Fibroblast of skin of right quadriceps (primary cell): ENCODE results near the gene KIAA0586.
A peak's percentile ranks its signal among the peaks of the same experiment; 100 is the strongest.
"Not testable (repeated sequence)": the region's sequence is repeated elsewhere in the genome, so short reads cannot be mapped to it uniquely, and the experiment has no call there.

Source experiments
- DNase-seq: peaks from one replicate; pipeline ENCODE4 v3.0.0-alpha.2; 2013

Gene KIAA0586

DNA sequence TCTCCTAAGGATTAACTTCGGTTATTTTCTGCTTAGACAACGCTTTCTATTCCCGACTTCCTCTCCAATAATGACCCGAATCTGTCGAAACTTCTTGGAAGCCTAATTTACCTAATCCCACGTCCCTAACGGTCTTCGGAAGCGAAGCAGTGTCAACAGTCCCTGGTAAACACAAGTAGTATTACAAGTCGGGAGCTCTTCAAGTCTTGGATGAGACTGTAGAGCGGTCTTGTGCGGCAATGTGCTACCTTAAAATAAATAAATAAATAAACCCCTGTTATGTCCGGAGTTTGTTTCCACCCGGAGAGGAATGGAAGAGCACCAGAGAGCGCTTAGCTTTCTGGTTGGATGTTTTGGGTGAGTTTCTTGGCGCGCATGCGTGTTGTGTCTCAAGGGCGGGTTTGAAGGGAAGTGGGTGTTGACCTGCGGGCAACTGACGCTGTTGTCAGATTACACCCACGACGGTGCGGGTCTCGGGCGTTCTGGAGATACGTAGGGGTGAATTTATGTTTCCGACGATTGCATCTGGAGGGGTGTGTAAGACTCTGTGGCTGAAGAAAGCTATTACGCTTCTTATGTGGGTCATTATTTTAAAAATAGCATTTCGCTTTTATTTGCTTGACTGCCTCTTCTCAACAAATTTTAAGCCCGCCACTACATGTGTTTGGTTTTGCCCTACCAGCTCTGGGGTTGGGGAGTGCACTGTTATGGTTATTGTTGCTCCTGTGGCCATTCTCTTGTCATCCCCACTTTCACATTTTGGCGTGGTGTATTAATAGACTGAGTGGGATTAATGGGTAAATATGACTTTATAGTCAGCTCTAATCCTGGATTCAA, at the start of gene KIAA0586, which contains the start of gene TIMM9:
KIAA0586 (plus strand) TSS at position 439 of the 837 bp plus-strand sequence. CDS start 546 bp downstream, outside the sequence.
TIMM9 (minus strand) TSS at position 251 of the 837 bp plus-strand sequence. CDS start 15,586 bp downstream, outside the sequence.
- peak; percentile 99 for DNase-seq

DNA sequence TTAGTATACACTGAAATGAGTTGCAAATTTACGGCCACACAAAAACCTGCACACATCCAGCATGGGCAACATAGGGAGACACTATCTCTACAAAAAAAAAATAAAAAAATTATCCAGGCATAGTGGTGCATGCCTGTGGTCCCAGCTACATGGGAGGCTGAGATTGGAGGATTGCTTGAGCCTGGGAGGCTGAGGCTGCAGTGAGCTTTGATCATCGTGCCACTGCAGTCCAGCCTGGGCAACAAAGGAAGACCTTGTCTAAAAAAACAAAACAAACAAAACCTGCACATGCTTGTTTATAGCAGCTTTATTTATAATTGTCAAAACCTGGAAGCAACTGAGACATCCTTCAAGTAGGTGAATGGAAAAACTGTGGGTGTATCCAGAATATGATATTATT, 36.7 kb upstream of the KIAA0586 start:
- DNase-seq = no peak

DNA sequence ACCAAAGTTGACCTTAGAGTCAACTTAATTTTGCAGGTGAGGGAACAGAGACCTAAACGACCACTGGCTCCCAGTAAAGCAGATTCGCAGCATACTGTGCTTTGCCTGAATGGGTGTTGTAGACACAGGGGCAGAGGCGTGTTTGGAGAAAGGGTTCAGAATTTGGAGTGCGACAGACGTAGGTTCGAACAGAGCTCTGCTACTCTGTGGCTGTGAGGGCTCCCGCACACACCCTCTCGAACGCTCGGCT, 32.0 kb upstream of the KIAA0586 start:
- DNase-seq = no peak

DNA sequence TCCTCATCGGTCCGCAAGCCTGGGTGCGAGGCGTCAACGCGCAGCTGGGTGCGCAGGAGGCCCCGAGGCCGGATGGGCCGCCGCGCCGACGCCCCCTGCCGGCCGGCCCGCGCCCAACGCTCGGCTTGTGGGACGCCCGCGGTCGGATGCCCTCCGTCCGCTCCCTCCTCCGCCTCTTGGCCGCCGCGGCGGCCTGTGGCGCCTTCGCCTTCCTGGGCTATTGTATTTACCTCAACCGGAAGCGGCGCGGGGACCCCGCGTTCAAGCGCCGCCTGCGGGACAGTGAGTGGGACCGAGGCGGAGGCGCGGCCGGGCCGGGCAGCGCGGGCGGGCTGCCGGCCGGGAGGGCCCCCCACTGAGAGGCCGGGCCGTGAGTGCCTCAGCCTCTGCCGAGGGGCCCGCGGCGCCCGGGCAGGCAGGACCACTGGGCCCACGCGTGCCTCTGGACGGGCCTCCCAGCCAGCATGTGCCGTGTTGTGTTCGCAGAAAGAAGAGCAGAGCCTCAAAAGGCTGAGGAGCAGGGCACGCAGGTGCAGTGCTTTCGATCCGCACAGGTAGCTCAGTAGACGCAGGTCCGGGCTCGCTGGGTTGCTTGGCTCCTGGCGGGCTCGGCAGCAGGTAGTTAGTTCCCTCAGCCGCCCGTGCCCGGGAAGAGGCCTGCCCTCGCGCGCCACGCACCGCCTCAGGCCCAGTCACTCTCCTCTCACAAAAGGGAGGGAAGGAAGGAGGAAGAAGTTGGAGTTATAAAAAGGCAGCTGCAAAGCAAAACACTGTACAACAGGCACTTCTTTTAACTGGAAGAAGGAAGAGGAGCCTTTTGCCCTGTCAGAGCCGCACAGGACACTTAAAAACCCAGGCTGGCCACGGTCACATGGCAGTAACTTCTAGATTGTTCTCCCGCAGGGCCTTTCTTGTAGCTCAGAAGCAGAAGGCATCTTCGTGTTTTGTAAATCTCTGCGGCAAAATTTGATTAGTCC, 31.4 kb upstream of the KIAA0586 start, which contains the start of gene TOMM20L:
TOMM20L (plus strand) TSS at position 119 of the 977 bp plus-strand sequence; CDS start at position 147, 28 bp downstream.
- DNase-seq = peak; percentile 70

DNA sequence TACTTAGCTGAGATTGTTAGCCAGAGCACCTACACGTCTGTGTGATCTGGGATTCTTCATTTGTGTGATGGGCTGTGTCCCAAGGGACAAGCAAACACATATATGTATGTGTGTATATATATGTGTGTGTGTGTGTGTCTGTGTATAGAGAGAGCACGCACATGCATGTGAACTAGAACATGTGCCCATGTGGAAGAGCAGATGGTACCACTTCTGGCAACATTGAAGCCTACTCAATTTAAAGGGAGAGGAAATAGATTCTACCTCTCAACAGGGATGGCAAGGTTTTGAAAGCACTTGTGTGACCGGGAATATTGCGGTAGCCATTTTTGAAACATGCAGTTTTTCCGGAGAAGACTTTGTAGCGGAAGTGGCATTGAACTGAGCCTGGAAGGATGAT, 30.4 kb upstream of the KIAA0586 start:
- no peak for DNase-seq

DNA sequence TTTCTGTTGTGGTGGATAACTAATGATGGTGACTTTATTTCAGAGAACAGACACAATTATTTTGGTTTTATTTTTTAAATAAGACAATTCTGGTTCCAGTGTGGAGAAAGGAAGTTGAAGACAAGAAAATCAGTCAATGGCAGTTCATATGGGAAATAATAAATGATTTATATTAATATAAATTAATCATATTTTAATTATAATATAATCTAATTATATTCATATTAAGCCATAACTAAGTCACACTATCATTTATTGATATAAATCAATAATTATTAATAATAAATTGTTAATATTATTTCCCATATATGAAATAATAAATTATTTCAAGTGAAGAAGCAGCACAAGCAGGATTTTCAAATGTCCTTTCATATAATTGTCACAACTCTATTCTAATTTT, 29.0 kb upstream of the KIAA0586 start:
- DNase-seq = no peak

DNA sequence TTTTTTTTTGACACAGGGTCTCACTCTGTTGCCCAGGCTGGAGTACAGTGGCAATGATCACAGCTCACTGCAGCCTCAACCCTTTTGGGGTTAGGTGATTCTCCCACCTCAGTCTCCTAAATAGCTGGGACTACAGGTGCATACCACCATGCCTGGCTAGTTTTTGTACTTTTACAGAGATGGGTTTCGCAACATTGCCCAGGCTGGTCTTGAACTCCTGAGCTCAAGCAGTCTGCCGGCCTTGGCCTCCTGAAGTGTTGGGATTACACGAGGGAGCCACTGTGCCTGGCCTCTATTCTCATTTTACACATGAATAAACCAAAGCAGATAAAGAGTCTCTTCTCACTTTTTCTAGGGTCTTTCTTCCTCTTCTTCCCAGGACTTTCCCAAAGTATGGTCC, 28.6 kb upstream of the KIAA0586 start:
- DNase-seq = no peak

DNA sequence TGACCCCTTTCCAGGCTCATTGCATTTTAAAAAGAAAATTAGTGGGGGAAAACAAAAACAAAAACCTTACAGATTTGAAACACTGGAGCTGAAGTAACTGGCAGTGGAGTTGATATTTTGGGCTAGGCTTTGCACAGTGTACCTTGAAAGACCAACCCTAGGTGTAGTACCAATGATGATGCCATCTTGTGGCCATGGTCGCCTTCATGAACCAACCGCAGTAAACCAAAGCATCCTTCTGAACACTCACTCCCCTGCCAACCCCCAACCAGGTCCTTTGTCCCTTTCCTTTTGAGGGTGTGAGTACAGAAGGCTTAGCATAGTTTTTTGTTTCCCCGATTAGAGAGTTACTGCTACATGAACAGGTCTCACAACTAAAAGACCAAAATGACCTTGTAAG, 25.9 kb upstream of the KIAA0586 start:
- no peak for DNase-seq

DNA sequence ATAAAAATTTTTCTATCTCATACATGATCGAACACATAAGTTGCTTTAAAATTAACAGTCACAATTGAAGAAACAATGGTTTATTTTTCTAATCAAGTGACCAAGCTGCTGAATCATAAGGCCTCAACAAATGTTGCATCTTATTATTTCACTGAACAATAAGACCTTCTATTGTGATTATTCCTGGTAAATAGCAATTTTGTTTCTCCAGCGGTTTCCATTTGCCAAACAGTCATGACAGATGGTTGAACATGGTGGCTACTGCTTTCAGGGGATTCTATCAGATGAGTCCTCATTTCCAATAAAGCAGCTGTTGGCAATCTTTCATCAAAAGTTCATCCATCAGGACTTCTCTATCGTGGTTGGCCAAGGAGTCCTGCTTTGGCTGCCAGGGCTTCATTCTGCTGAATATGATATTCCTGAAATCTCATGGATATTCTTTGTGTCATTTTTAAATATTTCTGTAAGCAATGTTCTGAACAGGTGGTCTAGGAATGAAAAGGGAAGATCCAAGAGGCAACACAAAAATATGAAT, 18.8 kb upstream of the KIAA0586 start:
- DNase-seq = no peak

DNA sequence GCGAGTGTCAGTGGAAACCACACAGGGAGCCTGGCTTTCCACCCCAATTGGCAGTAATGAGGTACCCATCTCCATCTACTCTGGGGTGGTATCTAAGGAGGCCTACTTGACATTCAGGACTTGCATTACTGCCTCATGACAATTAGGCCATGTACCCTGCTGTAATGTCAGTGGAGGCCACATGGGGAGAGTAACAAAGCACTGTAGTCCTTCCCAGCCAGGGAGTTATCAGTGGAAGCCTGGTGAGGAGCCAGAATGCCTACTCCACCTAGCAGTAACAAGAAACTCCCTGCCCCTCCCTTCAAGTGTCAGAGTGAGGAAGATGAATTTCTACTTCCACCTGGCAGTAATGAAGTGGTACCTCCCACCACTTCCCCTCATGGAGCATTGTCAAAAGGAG, 12.7 kb upstream of the KIAA0586 start:
- no peak for DNase-seq

DNA sequence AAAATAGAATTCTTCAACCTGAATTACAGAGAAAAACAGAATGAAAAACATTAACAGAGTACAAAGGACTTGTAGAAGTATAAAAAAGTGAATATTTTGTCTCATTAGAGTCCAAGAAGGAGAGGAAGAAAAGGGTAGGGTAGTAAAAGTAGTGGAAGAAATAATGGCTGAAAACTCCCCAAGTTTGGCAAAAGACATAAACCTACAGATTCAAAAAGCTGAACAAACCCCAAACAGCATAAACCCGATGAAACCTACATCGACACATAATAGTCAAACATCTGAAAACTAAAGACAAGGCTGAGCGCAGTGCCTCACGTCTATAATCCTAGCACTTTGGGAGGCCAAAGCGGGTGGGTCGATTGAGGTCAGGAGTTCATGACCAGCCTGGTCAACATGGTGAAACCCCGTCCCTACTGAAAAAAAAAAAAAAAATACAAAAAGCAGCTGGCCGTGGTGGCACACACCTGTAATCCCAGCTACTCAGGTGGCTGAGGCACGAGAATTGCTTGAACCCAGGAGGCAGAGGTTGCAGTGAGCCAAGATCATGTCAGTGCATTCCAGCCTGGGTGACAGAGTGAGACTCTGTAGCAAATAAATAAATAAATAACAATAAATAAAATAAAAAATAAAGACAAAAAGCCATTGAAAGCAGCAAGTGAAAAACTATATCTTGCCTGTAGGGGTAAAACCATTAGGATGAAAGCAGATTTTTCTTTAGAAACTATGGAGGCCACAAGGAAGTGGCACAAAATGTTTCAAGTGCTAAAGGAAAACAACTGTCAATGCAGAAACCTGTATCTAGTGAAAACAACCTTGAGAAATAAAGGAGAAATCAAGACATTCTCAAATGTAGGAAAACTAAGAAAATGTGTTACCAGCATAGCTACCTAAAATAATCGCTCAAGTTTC, 11.6 kb upstream of the KIAA0586 start:
- no peak for DNase-seq

DNA sequence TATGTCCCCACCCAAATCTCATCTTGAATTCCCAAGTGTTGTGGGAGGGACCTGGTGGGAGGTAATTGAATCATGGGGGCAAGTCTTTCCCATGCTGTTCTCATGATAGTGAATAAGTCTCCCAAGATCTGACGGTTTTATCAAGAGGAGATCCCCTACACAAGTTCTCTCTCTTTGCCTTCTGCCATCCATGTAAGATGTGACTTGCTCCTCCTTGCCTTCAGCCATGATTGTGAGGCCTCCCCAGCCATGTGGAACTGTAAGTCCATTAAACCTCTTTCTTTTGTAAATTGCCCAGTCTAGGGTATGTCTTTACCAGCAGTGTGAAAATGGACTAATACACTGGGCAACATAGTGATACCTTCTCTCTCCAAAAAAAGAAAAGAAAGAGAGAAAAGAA, 10.6 kb upstream of the KIAA0586 start:
- DNase-seq = not testable (repeated sequence)

DNA sequence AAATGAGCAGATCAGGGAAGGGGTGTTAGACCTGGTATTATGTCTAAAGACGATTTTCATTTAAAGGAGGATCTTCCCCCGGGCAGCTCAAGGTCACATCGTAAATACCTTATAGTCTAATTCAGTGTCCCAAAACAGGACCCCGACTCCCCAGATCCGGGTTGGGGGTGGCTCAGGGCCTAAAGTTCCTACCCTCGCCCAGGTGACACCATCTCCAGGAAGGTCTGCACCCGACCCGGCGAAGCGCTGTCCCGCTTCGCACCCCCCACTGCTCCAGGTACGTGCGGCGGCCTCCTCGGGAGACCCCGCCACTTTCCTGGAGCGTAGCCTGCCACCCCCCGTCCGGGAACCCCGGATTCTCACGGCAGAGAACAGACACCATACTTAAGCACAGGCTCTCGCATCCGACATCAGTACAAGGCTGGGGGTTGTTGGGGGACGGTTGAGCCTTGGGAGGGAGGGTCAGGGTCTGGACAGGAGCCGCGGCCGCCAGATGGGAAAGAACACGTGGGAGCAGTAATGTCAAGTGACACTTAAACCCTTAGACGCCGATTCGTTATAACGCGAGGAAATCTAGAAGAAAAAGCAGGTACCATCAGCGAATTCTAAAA, 744 bp upstream of the KIAA0586 start:
- peak; percentile 75 for DNase-seq

DNA sequence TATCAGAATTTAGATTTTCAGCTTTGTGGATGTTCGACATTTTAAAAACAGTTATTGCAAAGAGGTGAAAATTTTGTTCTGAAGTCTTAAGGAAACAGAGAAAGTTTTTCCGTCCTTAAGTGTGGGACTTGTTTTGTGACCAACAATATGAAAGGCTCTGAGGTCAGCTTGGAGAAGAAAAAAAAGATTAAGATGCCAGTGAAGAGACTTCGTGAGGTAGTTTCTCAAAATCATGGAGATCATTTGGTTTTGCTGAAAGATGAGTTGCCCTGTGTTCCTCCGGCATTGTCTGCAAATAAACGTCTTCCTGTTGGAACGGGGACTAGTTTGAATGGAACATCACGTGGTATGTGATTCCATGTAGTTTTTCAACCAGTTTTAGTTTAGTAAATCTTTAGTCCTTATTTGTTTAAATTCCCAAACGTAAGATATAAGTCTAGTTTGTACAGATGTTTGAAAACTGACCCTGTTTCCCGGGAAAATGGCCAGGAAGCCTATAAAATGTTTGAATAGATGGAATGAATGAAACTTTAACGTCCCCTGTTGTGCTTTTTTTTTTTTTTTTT, 682 bp downstream of the KIAA0586 start:
- DNase-seq = peak; percentile 49

DNA sequence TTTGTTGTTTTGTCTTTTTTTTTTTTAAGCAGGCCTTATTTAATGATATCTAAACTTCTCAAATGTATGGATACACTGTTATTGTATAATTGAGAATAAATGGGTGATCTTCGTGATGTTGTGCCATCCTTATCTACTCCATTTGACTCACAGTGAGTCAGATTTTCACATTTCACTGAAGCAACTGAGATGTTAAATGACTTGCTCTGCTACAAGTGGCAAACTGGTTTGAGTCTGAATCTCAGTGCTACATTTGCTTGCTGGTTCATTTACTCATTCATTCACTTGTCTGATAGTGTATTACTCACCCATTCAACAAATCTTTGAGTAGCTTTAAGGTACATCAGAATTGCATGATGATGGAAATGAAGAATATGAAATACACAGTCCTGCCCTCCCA, 2.6 kb downstream of the KIAA0586 start:
- DNase-seq = peak; percentile 12

DNA sequence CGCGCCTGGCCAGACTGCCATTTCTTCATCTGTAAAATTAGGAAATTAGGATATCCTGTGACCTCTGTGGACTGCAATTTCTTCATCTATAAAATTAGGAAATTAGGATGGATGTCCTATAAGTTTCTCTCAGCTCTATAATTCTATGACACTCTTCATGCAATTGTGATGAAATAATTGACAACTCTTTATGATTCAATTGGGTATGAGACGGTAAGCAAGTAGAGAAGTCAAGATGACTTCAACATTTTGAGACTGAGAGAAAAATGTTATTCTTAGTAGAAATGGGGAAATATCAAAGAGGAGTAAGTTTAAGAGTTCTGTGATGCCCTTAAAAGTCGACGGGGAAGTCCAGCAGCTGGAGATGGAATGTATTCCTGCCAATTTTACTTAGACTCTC, 12.0 kb downstream of the KIAA0586 start:
- DNase-seq = no peak

DNA sequence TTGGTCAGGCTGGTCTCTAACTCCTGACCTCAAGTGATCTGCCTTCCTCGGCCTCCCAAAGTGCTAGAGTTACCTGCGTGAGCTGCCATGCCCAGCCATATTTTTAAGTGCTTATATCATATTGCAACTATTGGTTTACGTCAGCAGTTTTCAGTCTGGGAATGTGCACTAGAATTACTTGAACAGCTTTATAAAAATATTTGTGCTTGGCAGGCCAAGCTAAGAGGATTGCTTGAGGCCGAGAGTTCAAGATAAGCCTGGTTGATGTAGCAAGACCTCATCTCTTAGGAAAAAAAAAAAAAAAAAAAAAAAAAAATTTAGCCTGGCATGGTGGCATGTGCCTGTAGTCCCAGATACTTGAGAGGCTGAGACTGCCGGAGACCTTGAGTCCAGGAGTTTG, 17.1 kb downstream of the KIAA0586 start:
- DNase-seq = no peak

DNA sequence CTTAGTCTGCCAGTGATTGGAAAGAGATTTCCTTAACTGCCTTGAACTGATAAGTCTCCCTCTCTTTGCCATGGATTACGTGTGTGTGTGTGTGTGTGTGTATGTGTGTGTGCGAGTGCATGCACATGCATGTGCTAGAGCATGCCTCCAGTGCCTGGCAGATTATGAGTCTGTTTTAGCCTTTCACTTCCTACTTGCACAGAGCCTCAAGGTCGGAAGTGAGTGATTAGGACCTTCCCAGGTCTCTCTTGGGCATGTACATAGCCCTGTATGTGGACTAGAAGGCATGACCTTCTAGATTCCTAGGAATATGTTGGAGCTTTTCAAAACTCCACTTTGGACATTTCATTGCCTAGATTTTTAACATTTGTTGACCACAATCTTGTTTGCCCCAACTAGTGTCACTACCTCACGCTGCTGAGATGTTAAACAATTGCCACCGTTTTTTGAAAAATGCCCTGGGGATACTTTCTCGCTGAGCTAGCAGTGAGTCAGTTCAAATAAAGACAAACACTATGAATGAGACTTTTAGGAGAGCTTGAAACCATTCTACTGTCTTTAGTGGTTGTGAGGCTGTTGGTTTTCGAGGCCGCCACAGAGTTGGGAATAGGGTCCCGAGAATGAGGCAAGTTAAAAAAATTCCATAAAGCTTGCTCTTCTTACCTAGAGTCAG, 28.2 kb downstream of the KIAA0586 start:
- DNase-seq = no peak

DNA sequence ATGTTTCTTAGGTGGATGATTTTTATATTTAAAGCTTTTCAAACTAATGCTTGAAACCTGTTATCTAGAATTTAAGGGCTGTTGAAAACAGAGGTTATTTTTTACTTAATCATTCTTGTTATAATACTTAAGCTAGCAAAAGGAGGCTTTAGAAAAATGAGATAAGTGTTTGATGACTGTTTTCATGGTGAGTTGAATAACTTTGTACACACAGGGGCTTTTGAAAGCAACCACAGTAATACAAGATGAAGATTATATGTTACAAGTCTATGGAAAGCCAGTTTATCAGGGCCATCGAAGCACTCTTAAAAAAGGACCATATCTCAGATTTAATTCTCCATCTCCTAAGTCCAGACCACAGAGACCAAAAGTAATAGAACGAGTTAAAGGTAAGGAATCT, 33.3 kb downstream of the KIAA0586 start:
- DNase-seq = no peak

DNA sequence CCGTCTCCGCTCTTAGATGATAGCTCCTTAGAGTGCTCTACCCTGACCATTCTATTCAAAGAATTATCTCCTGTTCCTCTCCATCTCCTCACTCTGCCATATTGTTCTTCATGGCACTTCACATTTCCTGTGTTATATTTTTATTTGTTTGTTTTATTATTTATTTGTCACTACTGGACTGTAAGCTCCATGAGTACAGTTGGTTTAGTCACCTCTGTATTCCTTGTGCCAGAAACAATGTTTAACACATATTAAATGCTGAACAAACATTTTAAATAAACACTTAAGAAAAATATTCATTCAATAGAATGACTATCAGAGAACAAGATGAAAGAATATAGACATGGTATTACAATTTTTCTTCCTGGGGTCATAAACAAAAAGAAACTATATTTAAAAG, 35.6 kb downstream of the KIAA0586 start:
- no peak for DNase-seq

DNA sequence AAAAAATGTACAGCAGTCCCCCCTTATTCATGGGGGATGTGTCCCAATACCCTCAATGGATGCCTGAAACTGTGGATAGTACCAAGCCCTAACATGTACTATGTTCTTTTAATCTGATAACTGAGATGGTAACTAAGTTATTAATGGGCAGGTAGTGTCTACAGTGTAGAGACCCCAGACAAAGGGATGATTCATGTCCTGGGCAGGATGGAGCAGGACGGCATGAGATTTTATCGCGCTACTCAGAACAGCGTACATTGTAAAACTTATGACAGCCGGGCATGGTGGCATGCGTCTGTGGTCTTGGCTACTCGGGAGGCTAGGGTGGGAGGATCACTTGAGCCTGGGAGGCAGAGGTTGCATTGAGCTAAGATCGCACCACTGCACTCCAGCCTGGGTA, 37.1 kb downstream of the KIAA0586 start:
- DNase-seq = no peak
